Sigmoid colon (tissue), 7 donors: ENCODE measurements around the gene NIP7. TPM values are rescaled to one million over a fixed set of nuclear protein-coding genes. Genes with fewer than 3 reads are reported as not detected.

Experiments
- DNase-seq: peaks from one replicate; pipeline ENCODE4 v3.0.0-alpha.2; 2019
- H3K27ac ChIP-seq, 4 donors: fragments of 200-600 bp; sonication (generic); one replicate each; pipeline ENCODE4 v1.5.1; 2016 to 2019; ENCODE audit warnings: mild to moderate bottlenecking in 1 of 4
- H3K27me3 ChIP-seq, 3 donors: fragments of 200-600 bp; sonication (generic); one replicate each; pipeline ENCODE4 v1.5.1; 2019; ENCODE audit warnings: mild to moderate bottlenecking in 1 of 3
- H3K36me3 ChIP-seq, 4 donors: fragments of 200-600 bp; sonication (generic); one replicate each; pipeline ENCODE4 v1.5.1; 2016 to 2019
- H3K4me1 ChIP-seq, 4 donors: fragments of 200-600 bp; sonication (generic); one replicate each; pipeline ENCODE4 v1.5.1; 2017 to 2019
- H3K4me3 ChIP-seq, 4 donors: fragments of 200-600 bp; sonication (generic); one replicate each; pipeline ENCODE4 v1.5.1; 2017 to 2019; ENCODE audit warnings: mild to moderate bottlenecking in 2 of 4, moderate library complexity in 1 of 4
- H3K9me3 ChIP-seq, 4 donors: fragments of 200-600 bp in 3 of 4; sonication (generic) in 3 of 4; one replicate each; pipeline versions ENCODE4 v1.5.1 to v1.6.1; 2013 to 2019
- CTCF ChIP-seq, 4 experiments: fragments of 450-650 bp in 3 of 4; fragments of 200-600 bp in 1 of 4; IDR thresholded peaks; one replicate each; pipeline ENCODE4 v1.5.1; 2016 to 2019; ENCODE audit warnings: antibody characterized with exemption in 4 of 4, mild to moderate bottlenecking in 3 of 4, moderate library complexity in 2 of 4
- EP300 ChIP-seq, 4 donors: sonication (generic); formaldehyde crosslinking; IDR thresholded peaks; one replicate each; pipeline ENCODE4 v1.6.1; 2017; ENCODE audit warnings: antibody characterized with exemption in 4 of 4
- POLR2A ChIP-seq, 2 donors: fragments of 450-650 bp; IDR thresholded peaks; one replicate each; pipeline ENCODE4 v1.6.1; 2016; ENCODE audit warnings: antibody characterized with exemption in 2 of 2, mild to moderate bottlenecking in 2 of 2, moderate library complexity in 2 of 2
- POLR2AphosphoS5 ChIP-seq, 4 donors: sonication (generic); formaldehyde crosslinking; IDR thresholded peaks; one replicate each; pipeline ENCODE4 v1.6.1; 2017; ENCODE audit warnings: antibody characterized with exemption in 4 of 4
- WGBS, 2 donors: extraction: QIAGEN DNeasy Blood & Tissue Kit; methylation state at CpG; one replicate each; pipeline ENCODE4 v1.1.7; 2013; 5-methylcytosine and 5-hydroxymethylcytosine counted together
- intact Hi-C: fragments of 100-400 bp; cut with DNase I; formaldehyde crosslinking; loops from one replicate; pipeline ENCODE4 v1.15.1; 2023
- polyA plus RNA-seq, 3 donors: library from polyadenylated mRNA; stranded (reverse); fragments of 200-250 nt; gene quantifications; one replicate each; pipeline ENCODE4 v1.2.3, GENCODE V29; 2013
- total RNA-seq, 4 donors: library from RNA; depleted of rRNA; stranded (reverse); fragments of >200 nt; gene quantifications; one replicate each; pipeline ENCODE4 v1.1.0, GENCODE V29; 2016
- donor health status: healthy with polysubstance abuse.
- donor health status: Bipolar disorder and iron deficiency.
- donor health status: healthy.

The NIP7 gene
- total and polyA plus RNA-seq, 7 donors = 6.9 to 23.8 (median 11.4) TPM

- Histone ChIP-seq H3K27me3 (no peaks in the 10 kb centered on the region), H3K9me3 (no peaks in the 10 kb centered on the region), H3K4me3 (no peak overlapping the region), H3K36me3 (peaks cover 35 to 71% (median 51%) of the 10 kb centered on the region in 4 donors), H3K4me1 (peaks cover 0 to 43% (median 39%) of the 10 kb centered on the region in 4 donors), H3K27ac (no peak overlapping the region)
- DNase-seq = no peak
- intact Hi-C loops = no loop called here
- 69 to 82% methylated on average over 10 of the region's 10 CpGs for WGBS, 2 donors
- no peak for TF ChIP-seq POLR2AphosphoS5 (IDR thresholded peaks at IDR 0.05)
- no peak for TF ChIP-seq CTCF (IDR thresholded peaks at IDR 0.05)
- TF ChIP-seq POLR2A (IDR thresholded peaks at IDR 0.05) = no peak
- TF ChIP-seq EP300 (IDR thresholded peaks at IDR 0.05) = no peak
Measured at GRCh38 chr16:69324585-69325253, 14.9 kb upstream of the NIP7 start.

GRCh38 chr16:69325784-69326171, 13.8 kb upstream of the NIP7 start:
- Histone ChIP-seq H3K9me3 (no peaks in the 10 kb centered on the region), H3K4me1 (peaks cover 0 to 47% (median 41%) of the 10 kb centered on the region in 4 donors), H3K36me3 (peaks cover 25 to 60% (median 40%) of the 10 kb centered on the region in 4 donors), H3K27ac (no peak overlapping the region), H3K27me3 (no peaks in the 10 kb centered on the region), H3K4me3 (no peak overlapping the region)
- no peak for DNase-seq
- 83 to 89% methylated on average over 6 of the region's 6 CpGs for WGBS, 2 donors
- intact Hi-C loops = no loop called here
- TF ChIP-seq CTCF (IDR thresholded peaks at IDR 0.05) (no peak), POLR2A (IDR thresholded peaks at IDR 0.05) (no peak), POLR2AphosphoS5 (IDR thresholded peaks at IDR 0.05) (no peak), EP300 (IDR thresholded peaks at IDR 0.05) (no peak)

- no peak for DNase-seq
- H3K27me3 ChIP-seq = no peaks in the 10 kb centered on the region
- H3K4me3 ChIP-seq = no peak overlapping the region
- 19 to 58% methylated on average over 7 of the region's 7 CpGs for WGBS, 2 donors
- H3K9me3 ChIP-seq = no peaks in the 10 kb centered on the region
- H3K4me1 ChIP-seq = peaks cover 0 to 53% (median 46%) of the 10 kb centered on the region in 4 donors
- intact Hi-C loops = no loop called here
- TF ChIP-seq POLR2A (IDR thresholded peaks at IDR 0.05) = no peak
- peak in 1 of 4 donors; percentile 14 for TF ChIP-seq POLR2AphosphoS5 (IDR thresholded peaks at IDR 0.05)
- no peak overlapping the region for H3K27ac ChIP-seq
- peaks cover 19 to 55% (median 35%) of the 10 kb centered on the region in 4 donors for H3K36me3 ChIP-seq
Measured at GRCh38 chr16:69326172-69326873, 13.2 kb upstream of the NIP7 start.

- no peaks in the 10 kb centered on the region for H3K27me3 ChIP-seq
- peaks cover 5 to 53% (median 25%) of the 10 kb centered on the region in 4 donors for H3K36me3 ChIP-seq
- no peak overlapping the region for H3K4me3 ChIP-seq
- no peaks in the 10 kb centered on the region for H3K9me3 ChIP-seq
- peaks cover 0 to 60% (median 51%) of the 10 kb centered on the region in 4 donors for H3K4me1 ChIP-seq
- peak overlapping the region in 1 of 4 donors; percentile 0 for H3K27ac ChIP-seq
- intact Hi-C loops = no loop called here
- no peak for TF ChIP-seq CTCF (IDR thresholded peaks at IDR 0.05)
- no peak for TF ChIP-seq POLR2AphosphoS5 (IDR thresholded peaks at IDR 0.05)
- TF ChIP-seq EP300 (IDR thresholded peaks at IDR 0.05) = no peak
- no peak for TF ChIP-seq POLR2A (IDR thresholded peaks at IDR 0.05)
- peak; percentile 28 for DNase-seq
- 69 to 88% methylated on average over 14 of the region's 14 CpGs for WGBS, 2 donors
Measured at GRCh38 chr16:69327585-69328310, 11.8 kb upstream of the NIP7 start.

- DNase-seq = peak; percentile 39
- WGBS, 2 donors = 39 to 63% methylated on average over 10 of the region's 10 CpGs
- Histone ChIP-seq H3K36me3 (peaks cover 0 to 53% (median 24%) of the 10 kb centered on the region in 4 donors), H3K27me3 (no peaks in the 10 kb centered on the region), H3K9me3 (no peaks in the 10 kb centered on the region), H3K4me3 (peak overlapping the region in 2 of 4 donors; percentile 85 to 90), H3K4me1 (peaks cover 0 to 60% (median 51%) of the 10 kb centered on the region in 4 donors), H3K27ac (no peak overlapping the region)
- intact Hi-C loops = no loop called here
- no peak for TF ChIP-seq CTCF (IDR thresholded peaks at IDR 0.05)
- no peak for TF ChIP-seq POLR2A (IDR thresholded peaks at IDR 0.05)
Measured at GRCh38 chr16:69328854-69329316, 10.7 kb upstream of the NIP7 start.
